A549 (cell line): ENCODE measurements around the gene CASP3.

Experiments used
- BHLHE40 ChIP-seq: IDR thresholded peaks from 2 replicates; pipeline ENCODE4 v1.6.1; 2012; ENCODE audit warnings: low read depth, low read length, inconsistent platforms
- CTCF ChIP-seq: fragments of >200 bp; sonication (Bioruptor Twin); formaldehyde crosslinking; IDR thresholded peaks from 3 replicates; pipeline ENCODE4 v1.5.1; 2016
- EP300 ChIP-seq, 2 experiments: fragments of >200 bp; sonication (Bioruptor Twin); formaldehyde crosslinking; IDR thresholded peaks; 2 replicates in 1 of 2; 3 replicates in 1 of 2; pipeline ENCODE4 v1.6.1; 2016 to 2017
- HDAC2 ChIP-seq: fragments of 200-600 bp; sonication (generic); IDR thresholded peaks from 2 replicates; pipeline ENCODE4 v1.6.1; 2016
- MAFK ChIP-seq: fragments of 450-650 bp; IDR thresholded peaks from 2 replicates; pipeline ENCODE4 v1.6.1; 2014; ENCODE audit not compliant: partially characterized antibody
- MAZ ChIP-seq: fragments of 150-350 bp; IDR thresholded peaks from 2 replicates; pipeline ENCODE4 v1.6.1; 2014; ENCODE audit warnings: antibody characterized with exemption, low read depth, low read length, borderline replicate concordance
- NFE2L2 ChIP-seq: fragments of 150-350 bp; conservative IDR thresholded peaks from 2 replicates; pipeline ENCODE4 v1.6.1; 2014; ENCODE audit warnings: low read length
- POLR2A ChIP-seq: IDR thresholded peaks from 2 replicates; pipeline ENCODE4 v1.6.1; 2012; ENCODE audit warnings: mild to moderate bottlenecking, low read length
- POLR2AphosphoS2 ChIP-seq: conservative IDR thresholded peaks from 2 replicates; pipeline ENCODE4 v1.6.1; 2012; ENCODE audit warnings: low read length, improper control_type of control experiment, inconsistent platforms
- RFX5 ChIP-seq: fragments of 450-650 bp; IDR thresholded peaks from 2 replicates; pipeline ENCODE4 v1.7.1; 2014; ENCODE audit warnings: antibody characterized with exemption, mild to moderate bottlenecking, moderate library complexity
- SMC3 ChIP-seq: fragments of >200 bp; sonication (Bioruptor Twin); formaldehyde crosslinking; IDR thresholded peaks from 3 replicates; pipeline ENCODE4 v1.6.1; 2018; ENCODE audit warnings: inconsistent platforms
- TP53 ChIP-seq: fragments of 250-450 bp; sonication (Bioruptor Pico); IDR thresholded peaks from 2 replicates; pipeline ENCODE4 v1.5.0; 2021; ENCODE audit warnings: mild to moderate bottlenecking, moderate library complexity
- ZC3H11A ChIP-seq: fragments of 450-650 bp; IDR thresholded peaks from 2 replicates; pipeline ENCODE4 v1.6.1; 2014; ENCODE audit warnings: antibody characterized with exemption, mild to moderate bottlenecking
- TF ChIP-seq, protein P1 (sequence below): fragments of 200-600 bp; sonication (generic); IDR thresholded peaks from 2 replicates; pipeline ENCODE4 v1.6.1; 2016; ENCODE audit warnings: antibody characterized with exemption, mild to moderate bottlenecking, moderate library complexity

GRCh38 chr4:184647266-184648053 lies 1.8 kb downstream of the CASP3 start:
- TF ChIP-seq TP53 (CRISPR knock-in tag), result no peak
- TF ChIP-seq RFX5, result no peak
- no peak for TF ChIP-seq POLR2A
- no peak for TF ChIP-seq ZC3H11A
- TF ChIP-seq CTCF, result no peak
- no peak for TF ChIP-seq MAFK
- no peak for TF ChIP-seq HDAC2
- TF ChIP-seq, protein P1, sequence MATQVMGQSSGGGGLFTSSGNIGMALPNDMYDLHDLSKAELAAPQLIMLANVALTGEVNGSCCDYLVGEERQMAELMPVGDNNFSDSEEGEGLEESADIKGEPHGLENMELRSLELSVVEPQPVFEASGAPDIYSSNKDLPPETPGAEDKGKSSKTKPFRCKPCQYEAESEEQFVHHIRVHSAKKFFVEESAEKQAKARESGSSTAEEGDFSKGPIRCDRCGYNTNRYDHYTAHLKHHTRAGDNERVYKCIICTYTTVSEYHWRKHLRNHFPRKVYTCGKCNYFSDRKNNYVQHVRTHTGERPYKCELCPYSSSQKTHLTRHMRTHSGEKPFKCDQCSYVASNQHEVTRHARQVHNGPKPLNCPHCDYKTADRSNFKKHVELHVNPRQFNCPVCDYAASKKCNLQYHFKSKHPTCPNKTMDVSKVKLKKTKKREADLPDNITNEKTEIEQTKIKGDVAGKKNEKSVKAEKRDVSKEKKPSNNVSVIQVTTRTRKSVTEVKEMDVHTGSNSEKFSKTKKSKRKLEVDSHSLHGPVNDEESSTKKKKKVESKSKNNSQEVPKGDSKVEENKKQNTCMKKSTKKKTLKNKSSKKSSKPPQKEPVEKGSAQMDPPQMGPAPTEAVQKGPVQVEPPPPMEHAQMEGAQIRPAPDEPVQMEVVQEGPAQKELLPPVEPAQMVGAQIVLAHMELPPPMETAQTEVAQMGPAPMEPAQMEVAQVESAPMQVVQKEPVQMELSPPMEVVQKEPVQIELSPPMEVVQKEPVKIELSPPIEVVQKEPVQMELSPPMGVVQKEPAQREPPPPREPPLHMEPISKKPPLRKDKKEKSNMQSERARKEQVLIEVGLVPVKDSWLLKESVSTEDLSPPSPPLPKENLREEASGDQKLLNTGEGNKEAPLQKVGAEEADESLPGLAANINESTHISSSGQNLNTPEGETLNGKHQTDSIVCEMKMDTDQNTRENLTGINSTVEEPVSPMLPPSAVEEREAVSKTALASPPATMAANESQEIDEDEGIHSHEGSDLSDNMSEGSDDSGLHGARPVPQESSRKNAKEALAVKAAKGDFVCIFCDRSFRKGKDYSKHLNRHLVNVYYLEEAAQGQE, result no peak
- TF ChIP-seq POLR2AphosphoS2, result no peak
- TF ChIP-seq EP300 (IDR thresholded peaks at IDR 0.05), result no peak
- TF ChIP-seq NFE2L2, result no peak
- no peak for TF ChIP-seq MAZ
- TF ChIP-seq SMC3, result no peak
- TF ChIP-seq BHLHE40, result no peak
